Astrocyte of the spinal cord (primary cell): Measurements from ENCODE around the gene DOCK3.

ENCODE experiments used
- DNase-seq: peaks from one replicate; pipeline ENCODE4 v3.0.0; 2011; ENCODE audit warnings: low read depth, low spot score
- H3K4me3 ChIP-seq: 2 replicates; pipeline ENCODE4 v1.5.1; 2011; ENCODE audit warnings: low read depth, mild to moderate bottlenecking, low read length, moderate library complexity
- in situ Hi-C: cut with HindIII; loops from 2 replicates; pipeline ENCODE4 v1.10.0; 2017; ENCODE audit warnings: low sequenced_read_pairs
- TF ChIP-seq, protein P1 (sequence below): IDR thresholded peaks from 2 replicates; pipeline ENCODE4 v1.5.1; 2012; ENCODE audit warnings: low read depth, mild to moderate bottlenecking, low read length, inconsistent platforms

Gene DOCK3

DNA sequence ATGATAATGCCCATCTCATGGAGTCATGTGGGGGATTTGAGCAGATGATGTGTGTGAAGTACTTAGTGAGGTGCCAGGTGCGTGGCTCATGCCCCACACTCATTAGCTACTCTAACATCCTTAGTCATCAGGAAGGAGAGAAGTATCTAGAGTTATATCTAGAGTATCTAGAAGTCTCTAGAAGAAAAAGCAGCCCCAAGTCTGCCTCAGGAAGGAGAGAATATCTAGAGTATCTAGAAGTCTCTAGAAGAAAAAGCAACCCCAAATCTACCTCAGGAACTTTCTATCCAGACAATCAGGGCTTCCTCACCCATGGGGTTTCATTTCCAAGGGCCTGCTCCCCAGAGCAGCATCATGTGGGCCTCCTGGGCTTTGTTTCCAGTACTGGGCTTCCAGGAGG lies 24.7 kb upstream of the DOCK3 start:
- no peak for DNase-seq
- H3K4me3 ChIP-seq: no peak overlapping the region
- in situ Hi-C loops: no loop called here
- TF ChIP-seq, protein P1, sequence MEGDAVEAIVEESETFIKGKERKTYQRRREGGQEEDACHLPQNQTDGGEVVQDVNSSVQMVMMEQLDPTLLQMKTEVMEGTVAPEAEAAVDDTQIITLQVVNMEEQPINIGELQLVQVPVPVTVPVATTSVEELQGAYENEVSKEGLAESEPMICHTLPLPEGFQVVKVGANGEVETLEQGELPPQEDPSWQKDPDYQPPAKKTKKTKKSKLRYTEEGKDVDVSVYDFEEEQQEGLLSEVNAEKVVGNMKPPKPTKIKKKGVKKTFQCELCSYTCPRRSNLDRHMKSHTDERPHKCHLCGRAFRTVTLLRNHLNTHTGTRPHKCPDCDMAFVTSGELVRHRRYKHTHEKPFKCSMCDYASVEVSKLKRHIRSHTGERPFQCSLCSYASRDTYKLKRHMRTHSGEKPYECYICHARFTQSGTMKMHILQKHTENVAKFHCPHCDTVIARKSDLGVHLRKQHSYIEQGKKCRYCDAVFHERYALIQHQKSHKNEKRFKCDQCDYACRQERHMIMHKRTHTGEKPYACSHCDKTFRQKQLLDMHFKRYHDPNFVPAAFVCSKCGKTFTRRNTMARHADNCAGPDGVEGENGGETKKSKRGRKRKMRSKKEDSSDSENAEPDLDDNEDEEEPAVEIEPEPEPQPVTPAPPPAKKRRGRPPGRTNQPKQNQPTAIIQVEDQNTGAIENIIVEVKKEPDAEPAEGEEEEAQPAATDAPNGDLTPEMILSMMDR: no peak

DNA sequence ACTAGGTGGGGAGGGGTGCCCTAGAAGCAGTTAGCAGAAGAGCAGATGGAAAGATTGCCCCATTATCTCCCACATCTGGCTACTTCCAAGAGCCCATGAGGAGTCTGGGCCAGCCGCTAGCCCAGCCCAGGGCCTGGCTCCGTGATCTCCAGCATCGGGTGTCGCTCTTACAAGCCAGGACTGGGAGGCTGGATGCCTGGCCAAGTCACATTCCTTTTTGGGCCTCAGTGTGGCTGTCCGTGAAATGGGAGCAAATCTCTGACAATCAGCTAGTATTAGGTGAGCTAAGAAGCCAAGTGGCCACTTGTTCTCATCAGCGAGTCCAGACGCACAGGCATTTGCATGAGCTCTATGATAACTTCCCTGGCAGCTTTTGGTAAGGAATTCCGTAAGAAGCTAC lies 23.3 kb upstream of the DOCK3 start:
- in situ Hi-C loops: no loop called here
- DNase-seq: no peak
- TF ChIP-seq, protein P1: no peak
- no peak overlapping the region for H3K4me3 ChIP-seq

DNA sequence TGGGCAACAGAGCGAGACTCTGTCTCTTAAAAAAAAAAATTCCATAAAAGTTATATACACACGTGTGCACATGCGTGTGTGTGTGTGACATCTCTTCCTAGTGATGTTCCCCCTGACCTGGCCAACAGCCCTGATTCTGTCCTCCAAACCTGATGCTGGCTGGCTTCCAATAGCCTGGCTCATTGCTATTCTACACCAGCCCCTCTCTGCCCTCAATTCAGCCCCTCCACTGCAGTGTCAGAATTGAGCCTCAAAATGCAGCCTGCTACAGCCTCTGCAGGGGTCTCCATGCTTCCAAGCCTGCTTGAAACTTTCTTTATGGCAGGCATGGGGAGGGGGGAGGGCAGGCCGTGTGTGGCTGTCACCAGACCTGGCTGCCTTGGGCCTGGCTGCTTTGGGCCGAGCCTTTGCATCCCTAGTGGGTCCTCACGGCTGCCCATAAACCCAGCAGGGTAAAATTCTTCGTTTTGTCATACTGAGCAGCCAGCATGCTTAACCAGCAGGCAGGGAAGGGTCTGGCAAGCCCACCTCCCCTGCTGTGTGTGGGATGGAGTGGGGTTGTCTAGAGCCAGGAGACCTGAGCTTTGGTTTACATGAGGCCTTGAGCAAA lies 22.7 kb upstream of the DOCK3 start:
- H3K4me3 ChIP-seq: no peak overlapping the region
- DNase-seq: no peak
- in situ Hi-C loops: no loop called here

DNA sequence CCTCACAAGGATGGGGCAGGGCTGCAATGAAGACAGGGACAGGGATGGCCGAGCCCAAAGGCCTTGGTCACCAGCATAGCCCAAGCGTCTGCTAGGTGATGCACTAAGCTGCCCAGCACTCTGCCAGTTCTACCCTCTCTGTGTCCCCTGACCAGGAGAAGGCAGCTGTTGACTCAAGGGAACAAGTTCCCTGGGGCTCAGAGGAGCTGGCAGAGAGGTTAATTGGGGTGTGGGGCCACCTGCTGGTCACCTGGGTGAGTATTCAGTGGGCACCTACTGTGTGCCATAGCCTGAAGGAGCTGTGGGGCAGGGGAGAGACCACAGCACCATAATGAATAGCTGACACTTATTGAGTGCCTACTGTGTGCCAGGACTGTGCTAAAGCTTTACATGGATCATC lies 22.0 kb upstream of the DOCK3 start:
- in situ Hi-C loops: no loop called here
- no peak for DNase-seq
- H3K4me3 ChIP-seq: no peak overlapping the region
- TF ChIP-seq, protein P1: peak; percentile 40

More for the DNA sequence above, 22.7 kb upstream of the DOCK3 start:
- TF ChIP-seq, protein P1: no peak

DNA sequence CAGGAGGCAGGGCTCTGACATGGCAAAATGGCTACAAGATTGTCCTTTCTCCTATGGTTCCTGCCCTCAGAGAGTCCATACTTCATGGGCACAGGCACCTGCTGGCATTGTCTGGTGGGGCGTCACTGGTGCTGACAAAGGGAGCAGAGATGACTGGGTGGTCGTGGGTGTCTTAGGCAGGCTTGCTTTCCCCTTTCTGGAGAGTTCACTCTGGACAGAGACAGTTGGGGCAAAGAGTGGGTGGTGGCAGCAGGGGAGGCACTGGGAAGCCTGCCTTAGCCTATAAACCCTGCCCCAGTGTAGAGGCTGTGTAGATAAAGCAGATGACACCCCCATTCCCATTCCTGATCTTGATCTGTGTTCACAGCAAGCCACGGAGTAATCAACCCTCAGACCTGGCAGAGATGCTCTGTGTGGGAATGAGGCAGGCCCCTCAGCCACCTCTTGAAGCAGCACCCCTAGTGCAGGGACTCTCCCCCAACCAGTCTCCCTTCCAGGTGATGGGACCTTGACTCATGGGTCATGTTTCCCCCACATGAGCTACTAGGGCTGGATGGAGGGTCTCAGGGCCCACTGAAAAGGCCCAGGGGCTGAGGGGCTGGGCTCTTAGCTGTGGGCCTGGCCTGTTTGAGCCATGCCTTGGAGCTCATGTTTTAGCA lies 20.7 kb upstream of the DOCK3 start:
- in situ Hi-C loops: no loop called here
- no peak for DNase-seq
- TF ChIP-seq, protein P1: no peak
- H3K4me3 ChIP-seq: no peak overlapping the region

DNA sequence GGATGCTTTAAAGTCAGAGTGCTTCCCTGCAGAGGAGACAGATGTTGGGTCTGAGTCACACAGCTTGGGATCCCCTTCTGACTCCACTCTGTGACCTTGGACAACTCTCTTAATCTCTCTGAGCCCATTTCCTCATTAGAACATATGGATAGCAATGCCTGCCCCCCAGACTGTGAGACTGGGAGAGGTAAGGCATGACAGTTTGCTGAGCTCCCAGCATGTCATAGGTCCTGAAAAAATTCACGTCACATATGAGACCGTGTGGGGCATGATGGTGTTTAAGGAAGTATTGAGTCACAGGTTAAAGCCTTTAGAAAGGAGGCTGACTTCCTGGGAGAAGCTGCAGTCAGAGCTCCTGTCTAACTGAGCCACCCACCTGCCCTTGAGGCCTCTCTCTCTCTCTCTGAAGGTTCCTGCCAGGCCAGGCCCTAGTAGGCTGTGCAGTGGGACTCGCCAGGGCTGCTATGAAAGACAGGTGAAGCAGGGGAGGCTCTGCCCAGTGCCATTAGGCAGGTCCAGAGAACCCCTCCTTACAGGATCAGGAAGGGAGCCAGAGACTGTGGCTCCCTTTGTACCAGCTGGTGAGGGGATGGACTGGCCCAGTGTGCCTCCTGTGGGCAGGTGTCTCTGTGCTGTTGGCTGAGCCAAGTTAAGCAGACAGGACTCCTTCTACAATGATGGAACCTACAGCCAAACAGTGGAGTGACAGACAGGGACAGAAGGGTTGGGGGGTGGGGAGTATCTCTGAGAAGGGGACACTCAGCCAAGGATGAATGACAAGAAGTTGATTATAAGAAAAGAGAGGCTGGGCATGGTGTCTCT lies 19.5 kb upstream of the DOCK3 start:
- in situ Hi-C loops: no loop called here
- no peak for DNase-seq
- TF ChIP-seq, protein P1: no peak
- no peak overlapping the region for H3K4me3 ChIP-seq
